ENCODE data around the gene SYT17. TPM values are rescaled to one million over a fixed set of nuclear protein-coding genes. Genes with fewer than 3 reads are reported as not detected.

Gene SYT17
- total RNA-seq, 2 donors from 2014 or later: 3.9 to 9.2 TPM

DNA sequence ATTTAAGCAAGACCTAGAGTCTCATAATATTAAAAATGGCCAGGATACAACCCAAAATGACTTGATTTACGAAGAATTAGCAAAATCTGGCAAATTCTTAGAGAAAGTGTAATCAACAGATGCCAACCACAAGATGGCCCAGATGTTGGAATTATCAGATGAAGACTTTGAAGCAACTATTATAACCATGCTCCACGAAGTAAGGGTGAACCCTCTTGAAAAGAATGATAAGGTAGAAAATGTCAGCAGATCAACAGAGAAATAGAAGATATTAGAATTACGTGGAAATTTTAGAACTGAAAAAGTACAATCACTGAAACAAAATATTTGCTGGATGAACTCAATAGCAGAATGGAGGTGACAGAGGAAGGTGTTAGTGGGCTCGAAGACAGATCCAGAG is 67.4 kb downstream of the SYT17 start:
- no peak overlapping the region for H3K4me3 ChIP-seq

DNA sequence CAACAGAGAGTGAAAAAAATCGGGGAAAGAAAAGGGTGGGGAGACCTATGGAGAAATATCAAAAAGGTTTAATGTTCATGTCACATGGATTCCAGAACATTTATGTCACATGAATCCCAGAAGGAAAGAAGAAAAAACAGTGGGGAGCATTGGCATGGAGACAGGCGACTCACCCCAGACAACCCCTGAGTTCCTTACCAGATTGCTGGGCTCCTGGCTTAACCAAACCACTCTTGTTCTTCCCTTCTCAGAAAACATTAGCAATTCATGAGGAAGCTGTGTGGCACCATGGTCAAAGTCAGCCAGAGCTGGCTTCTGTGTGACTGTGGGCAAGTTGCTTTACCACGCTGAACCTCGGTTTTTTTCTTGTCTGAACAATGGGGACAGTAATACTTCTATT is 67.8 kb downstream of the SYT17 start:
- intact Hi-C loops (cut with DNase I): no loop called here
- H3K27me3 ChIP-seq: no peaks in the 10 kb centered on the region

More for the DNA sequence above, 67.4 kb downstream of the SYT17 start:
- intact Hi-C loops (cut with DNase I): no loop called here
- Histone ChIP-seq H3K36me3 (replicated peaks in 1 of 2; ENCODE audit: insufficient read depth in 1 of 2, low read depth in 2 of 2) (no peaks in the 10 kb centered on the region), H3K27me3 (no peaks in the 10 kb centered on the region), H3K9me3 (no peaks in the 10 kb centered on the region), H3K4me1 (no peaks in the 10 kb centered on the region), H3K27ac (no peak overlapping the region)
- no peak for ATAC-seq
- DNase-seq: no peak
- TF ChIP-seq, protein P1, sequence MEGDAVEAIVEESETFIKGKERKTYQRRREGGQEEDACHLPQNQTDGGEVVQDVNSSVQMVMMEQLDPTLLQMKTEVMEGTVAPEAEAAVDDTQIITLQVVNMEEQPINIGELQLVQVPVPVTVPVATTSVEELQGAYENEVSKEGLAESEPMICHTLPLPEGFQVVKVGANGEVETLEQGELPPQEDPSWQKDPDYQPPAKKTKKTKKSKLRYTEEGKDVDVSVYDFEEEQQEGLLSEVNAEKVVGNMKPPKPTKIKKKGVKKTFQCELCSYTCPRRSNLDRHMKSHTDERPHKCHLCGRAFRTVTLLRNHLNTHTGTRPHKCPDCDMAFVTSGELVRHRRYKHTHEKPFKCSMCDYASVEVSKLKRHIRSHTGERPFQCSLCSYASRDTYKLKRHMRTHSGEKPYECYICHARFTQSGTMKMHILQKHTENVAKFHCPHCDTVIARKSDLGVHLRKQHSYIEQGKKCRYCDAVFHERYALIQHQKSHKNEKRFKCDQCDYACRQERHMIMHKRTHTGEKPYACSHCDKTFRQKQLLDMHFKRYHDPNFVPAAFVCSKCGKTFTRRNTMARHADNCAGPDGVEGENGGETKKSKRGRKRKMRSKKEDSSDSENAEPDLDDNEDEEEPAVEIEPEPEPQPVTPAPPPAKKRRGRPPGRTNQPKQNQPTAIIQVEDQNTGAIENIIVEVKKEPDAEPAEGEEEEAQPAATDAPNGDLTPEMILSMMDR (IDR thresholded peaks at IDR 0.05): no peak
- no peak for TF ChIP-seq POLR2A (IDR thresholded peaks at IDR 0.05)
- 76 to 91% methylated on average over 4 of the region's 4 CpGs for WGBS, 2 donors

DNA sequence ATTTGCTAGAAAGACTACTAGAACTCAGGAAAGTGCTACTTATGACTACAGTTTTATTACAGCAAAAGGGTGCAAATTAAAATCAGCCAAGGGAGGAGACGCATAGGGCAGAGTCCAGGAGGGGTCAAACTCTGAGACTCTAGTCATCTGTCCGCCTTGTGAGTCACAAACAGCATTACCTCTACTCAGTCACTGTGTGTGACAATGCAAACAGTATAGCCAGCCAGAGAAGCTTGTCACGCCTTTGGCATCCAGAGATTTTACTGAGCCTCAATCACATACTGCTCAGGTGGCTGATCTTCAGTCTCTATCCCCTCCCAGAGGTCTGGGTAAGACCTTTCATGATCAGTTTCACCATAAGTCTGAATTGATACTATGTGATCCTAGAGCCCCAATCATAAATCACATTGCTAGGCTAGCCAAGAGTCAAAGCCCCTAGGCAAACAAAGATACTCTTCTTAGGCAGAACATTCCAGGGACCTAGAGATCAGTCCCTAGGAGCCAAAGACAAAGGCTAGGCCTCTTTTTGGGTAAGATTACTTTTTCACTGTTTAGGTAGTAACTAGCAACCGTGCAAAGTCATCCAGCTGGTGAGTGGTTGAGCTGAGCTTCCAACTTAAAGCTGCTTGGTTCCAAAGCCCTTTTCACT is 68.6 kb downstream of the SYT17 start:
- ATAC-seq (no peak), DNase-seq (no peak)
- no peaks in the 10 kb centered on the region for H3K4me1 ChIP-seq
- H3K27ac ChIP-seq: no peak overlapping the region
- WGBS, 2 donors: 73 to 79% methylated on average over 4 of the region's 4 CpGs
- TF ChIP-seq POLR2A (IDR thresholded peaks at IDR 0.05): no peak
- TF ChIP-seq, protein P1 (IDR thresholded peaks at IDR 0.05): no peak
- intact Hi-C loops (cut with DNase I): no loop called here
- H3K4me3 ChIP-seq: no peak overlapping the region
- no peaks in the 10 kb centered on the region for H3K9me3 ChIP-seq
- no peaks in the 10 kb centered on the region for H3K27me3 ChIP-seq
- no peaks in the 10 kb centered on the region for H3K36me3 ChIP-seq (replicated peaks in 1 of 2; ENCODE audit: insufficient read depth in 1 of 2, low read depth in 2 of 2)

More for the DNA sequence above, 67.8 kb downstream of the SYT17 start:
- H3K4me1 ChIP-seq: no peaks in the 10 kb centered on the region
- H3K27ac ChIP-seq: no peak overlapping the region
- H3K36me3 ChIP-seq (replicated peaks in 1 of 2; ENCODE audit: insufficient read depth in 1 of 2, low read depth in 2 of 2): no peaks in the 10 kb centered on the region
- WGBS, 2 donors: 94 to 95% methylated on average over 4 of the region's 4 CpGs
- no peak for TF ChIP-seq POLR2A (IDR thresholded peaks at IDR 0.05)
- TF ChIP-seq, protein P1 (IDR thresholded peaks at IDR 0.05): no peak
- ATAC-seq (no peak), DNase-seq (no peak)
- no peak overlapping the region for H3K4me3 ChIP-seq
- no peaks in the 10 kb centered on the region for H3K9me3 ChIP-seq

DNA sequence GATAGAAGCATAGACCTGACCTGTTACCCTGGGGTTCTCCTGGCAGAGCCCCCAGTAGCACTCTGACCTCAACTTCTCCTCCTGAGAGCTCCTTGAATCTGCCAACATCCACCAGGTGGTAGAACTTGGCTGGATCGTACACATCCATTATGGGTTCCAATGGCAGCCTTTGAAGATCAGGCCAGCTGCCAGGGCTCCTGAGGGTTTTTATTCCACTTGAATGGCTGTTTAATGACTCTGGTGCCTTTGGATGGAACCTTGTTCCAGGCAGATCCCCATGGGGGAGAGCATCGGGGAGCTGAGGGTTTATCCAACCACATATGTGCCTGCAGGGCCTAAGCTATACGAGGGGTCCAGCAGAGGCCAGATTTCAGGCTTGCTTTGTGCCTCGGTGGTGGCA is 70.4 kb downstream of the SYT17 start:
- TF ChIP-seq, protein P1 (IDR thresholded peaks at IDR 0.05): no peak
- TF ChIP-seq POLR2A (IDR thresholded peaks at IDR 0.05): no peak
- H3K9me3 ChIP-seq: no peaks in the 10 kb centered on the region
- H3K4me3 ChIP-seq: no peak overlapping the region
- no peak for DNase-seq
- intact Hi-C loops (cut with DNase I): no loop called here
- H3K27ac ChIP-seq: no peak overlapping the region
- WGBS, 2 donors: 80% methylated on average over 2 to 4 of the region's 4 CpGs
- no peak for ATAC-seq
- no peaks in the 10 kb centered on the region for H3K27me3 ChIP-seq
- H3K36me3 ChIP-seq (replicated peaks in 1 of 2; ENCODE audit: insufficient read depth in 1 of 2, low read depth in 2 of 2): no peaks in the 10 kb centered on the region
- H3K4me1 ChIP-seq: no peaks in the 10 kb centered on the region

DNA sequence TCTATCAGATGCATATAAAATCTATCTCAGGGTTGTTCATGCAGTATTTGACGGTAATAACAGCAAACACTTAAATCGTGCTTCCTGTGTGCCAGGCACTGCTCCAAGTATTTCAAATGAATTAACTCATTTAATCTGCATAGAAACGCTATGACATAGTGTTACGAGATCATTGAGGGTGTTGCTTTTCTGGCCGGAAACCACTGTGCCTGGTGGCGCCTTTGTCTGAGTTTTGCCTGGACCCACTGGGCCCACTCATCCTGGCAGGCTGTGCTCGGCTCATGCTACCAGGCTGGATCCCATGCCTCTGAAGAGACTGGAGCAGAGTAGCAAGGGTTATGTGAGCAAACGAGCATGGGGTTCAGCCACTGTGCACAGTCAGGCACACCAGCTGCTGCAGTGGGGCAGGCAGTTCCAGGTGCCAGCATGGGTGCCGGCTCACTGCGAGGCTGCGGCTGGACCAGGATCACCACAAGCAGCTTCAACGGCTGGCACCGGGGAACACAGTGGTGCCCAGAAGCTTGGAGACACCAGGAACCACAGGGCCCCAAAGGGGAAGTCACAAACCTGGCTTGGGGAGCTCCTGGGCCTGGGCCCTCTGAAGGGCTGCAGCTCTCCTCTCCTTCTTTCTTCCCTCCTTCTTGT is 71.6 kb downstream of the SYT17 start:
- ATAC-seq (no peak), DNase-seq (no peak)
- no peak for TF ChIP-seq POLR2A (IDR thresholded peaks at IDR 0.05)
- TF ChIP-seq, protein P1 (IDR thresholded peaks at IDR 0.05): no peak
- Histone ChIP-seq H3K27me3 (no peaks in the 10 kb centered on the region), H3K9me3 (no peaks in the 10 kb centered on the region), H3K4me3 (no peak overlapping the region), H3K27ac (no peak overlapping the region), H3K36me3 (replicated peaks in 1 of 2; ENCODE audit: insufficient read depth in 1 of 2, low read depth in 2 of 2) (no peaks in the 10 kb centered on the region), H3K4me1 (no peaks in the 10 kb centered on the region)
- intact Hi-C loops (cut with DNase I): no loop called here
- 88 to 93% methylated on average over 4 to 13 of the region's 13 CpGs for WGBS, 2 donors

Measured in body of pancreas (tissue), 4 donors.